Upper lobe of left lung (tissue), 6 donors: ENCODE results near the gene KIAA1755. TPM values are rescaled to one million over a fixed set of nuclear protein-coding genes. Genes with fewer than 3 reads are reported as not detected.

ENCODE experiments used
- ATAC-seq, 2 donors: fragments of 200-7000 bp; cut with Tn5 transposase; one replicate each; pipeline ENCODE4 v1.9.1; 2022; ENCODE audit warnings: mild to moderate bottlenecking in 2 of 2, moderate library complexity in 2 of 2; ENCODE audit not compliant: low FRiP score in 2 of 2
- DNase-seq, 2 donors: peaks; one replicate each; pipeline ENCODE4 v3.0.0-alpha.2; 2019 to 2020
- H3K27ac ChIP-seq, 4 donors: fragments of 200-600 bp; sonication (generic); one replicate each; pipeline ENCODE4 v1.5.1; 2016 to 2019
- H3K27me3 ChIP-seq, 4 donors: fragments of 200-600 bp; sonication (generic); one replicate each; pipeline ENCODE4 v1.5.1; 2017 to 2019
- H3K36me3 ChIP-seq, 4 donors: fragments of 200-600 bp; sonication (generic); one replicate each; pipeline ENCODE4 v1.5.1; 2016 to 2019
- H3K4me1 ChIP-seq, 4 donors: fragments of 200-600 bp; sonication (generic); one replicate each; pipeline ENCODE4 v1.5.1; 2018 to 2019
- H3K4me3 ChIP-seq, 4 donors: fragments of 200-600 bp; sonication (generic); one replicate each; pipeline ENCODE4 v1.5.1; 2017 to 2019; ENCODE audit warnings: mild to moderate bottlenecking in 2 of 4, moderate library complexity in 1 of 4
- H3K9me3 ChIP-seq, 4 donors: fragments of 200-600 bp; sonication (generic); one replicate each; pipeline ENCODE4 v1.5.1; 2018 to 2019
- CTCF ChIP-seq, 6 experiments: fragments of 450-650 bp in 4 of 6; fragments of 200-600 bp in 2 of 6; sonication (generic) in 2 of 6; IDR thresholded peaks; one replicate each; pipeline ENCODE4 v1.5.1; 2016 to 2019; ENCODE audit warnings: antibody characterized with exemption in 6 of 6
- EP300 ChIP-seq, 4 donors: sonication (generic); formaldehyde crosslinking; IDR thresholded peaks; one replicate each; pipeline ENCODE4 v1.5.1; 2017; ENCODE audit warnings: antibody characterized with exemption in 4 of 4, control low read depth in 2 of 4
- POLR2A ChIP-seq, 4 donors: fragments of 450-650 bp; IDR thresholded peaks; one replicate each; pipeline ENCODE4 v1.5.1; 2016 to 2017; ENCODE audit warnings: antibody characterized with exemption in 4 of 4, mild to moderate bottlenecking in 2 of 4
- POLR2AphosphoS5 ChIP-seq, 2 donors: sonication (generic); formaldehyde crosslinking; IDR thresholded peaks; one replicate each; pipeline ENCODE4 v1.5.1; 2017; ENCODE audit warnings: antibody characterized with exemption in 2 of 2
- WGBS, 2 donors: methylation state at CpG; one replicate each; pipeline ENCODE4 v1.1.5; 2017 to 2018; 5-methylcytosine and 5-hydroxymethylcytosine counted together
- total RNA-seq, 6 donors: library from RNA; depleted of rRNA in 4 of 6; stranded (reverse); fragments of >200 nt in 4 of 6; gene quantifications; one replicate each; pipeline versions ENCODE4 v1.1.0 to v1.2.1, GENCODE V29; 2016 to 2021
- donor health status: DM: no; HTN: no; CAD: no; lungs with moderate emphysema.
- donor health status: DM: no; HTN: yes; CAD: no; lungs with severe emphysema.

Gene KIAA1755
- total RNA-seq, 6 donors from 2014 or later = 0.15 to 3.1 (median 1.4) TPM

GRCh38 chr20:38225900-38226263 lies 34.7 kb downstream of the KIAA1755 start:
- H3K27ac ChIP-seq = no peak overlapping the region
- no peaks in the 10 kb centered on the region for H3K9me3 ChIP-seq
- no peaks in the 10 kb centered on the region for H3K27me3 ChIP-seq
- DNase-seq (no peak), ATAC-seq (no peak)
- H3K36me3 ChIP-seq = no peaks in the 10 kb centered on the region
- no peak overlapping the region for H3K4me3 ChIP-seq
- H3K4me1 ChIP-seq = peaks cover 3 to 4% (median 4%) of the 10 kb centered on the region in 4 donors
- TF ChIP-seq CTCF (IDR thresholded peaks at IDR 0.05) (no peak), POLR2AphosphoS5 (IDR thresholded peaks at IDR 0.05) (no peak), EP300 (IDR thresholded peaks at IDR 0.05) (no peak), POLR2A (IDR thresholded peaks at IDR 0.05) (no peak)
- 33 to 43% methylated on average over 2 of the region's 2 CpGs for WGBS, 2 donors

DNA sequence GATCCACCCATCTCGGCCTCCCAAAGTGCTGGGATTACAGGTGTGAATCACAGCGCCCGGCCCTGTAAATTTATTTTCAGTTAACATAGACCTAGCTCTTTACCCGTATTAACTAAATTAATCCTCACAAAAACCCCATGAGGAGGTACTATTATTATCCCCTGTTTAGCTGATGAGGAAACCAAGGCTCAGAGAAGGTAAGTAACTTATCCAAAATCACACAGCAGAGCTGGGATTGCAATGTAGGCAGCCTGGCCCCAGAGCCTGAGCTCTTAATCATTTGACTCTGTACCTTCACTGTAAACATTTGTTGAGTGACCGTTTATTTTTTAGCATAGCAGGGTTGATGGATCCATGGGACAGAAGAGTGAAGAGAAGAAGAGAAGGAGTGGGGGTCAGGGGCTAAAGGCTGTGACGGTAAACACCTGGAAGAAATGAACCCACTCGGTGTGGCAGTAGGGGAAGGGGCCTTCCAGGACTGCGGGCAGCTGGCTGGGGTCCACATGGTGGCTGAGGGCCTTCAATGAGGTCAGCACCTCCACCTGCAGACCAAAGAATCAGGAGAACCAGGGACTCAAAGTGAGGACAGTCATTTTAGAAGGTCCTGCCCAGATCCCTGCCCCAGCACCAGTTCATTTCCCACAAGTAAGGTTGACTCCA lies 35.2 kb downstream of the KIAA1755 start:
- Histone ChIP-seq H3K9me3 (no peaks in the 10 kb centered on the region), H3K27ac (no peak overlapping the region), H3K4me3 (no peak overlapping the region), H3K27me3 (no peaks in the 10 kb centered on the region), H3K4me1 (peaks cover 4 to 7% (median 5%) of the 10 kb centered on the region in 4 donors), H3K36me3 (no peaks in the 10 kb centered on the region)
- no peak for TF ChIP-seq CTCF (IDR thresholded peaks at IDR 0.05)
- no peak for TF ChIP-seq POLR2A (IDR thresholded peaks at IDR 0.05)
- WGBS, 2 donors = 81 to 89% methylated on average over 8 of the region's 8 CpGs
- DNase-seq = no peak
- no peak for ATAC-seq

DNA sequence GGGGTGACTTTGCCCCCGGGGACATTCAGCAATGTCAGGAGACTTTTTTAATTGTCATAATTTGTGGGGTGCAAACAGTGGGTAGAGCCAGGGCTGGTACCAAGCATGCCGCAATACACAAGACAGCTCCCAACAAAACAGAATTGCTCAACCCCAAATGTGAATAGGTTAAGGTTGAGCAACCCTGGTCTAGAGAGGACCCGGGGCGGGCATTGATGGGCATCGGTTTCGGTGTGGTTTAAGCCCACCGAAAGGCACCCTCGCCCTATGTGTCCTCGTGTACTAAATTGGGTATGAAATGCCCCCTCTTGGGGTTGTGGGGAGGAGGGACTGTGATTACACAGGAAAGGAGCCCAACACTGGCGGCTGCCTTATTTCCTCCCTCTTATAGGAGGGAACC lies 36.0 kb downstream of the KIAA1755 start:
- TF ChIP-seq POLR2A (IDR thresholded peaks at IDR 0.05) (no peak), POLR2AphosphoS5 (IDR thresholded peaks at IDR 0.05) (no peak), CTCF (IDR thresholded peaks at IDR 0.05) (no peak), EP300 (IDR thresholded peaks at IDR 0.05) (no peak)
- no peaks in the 10 kb centered on the region for H3K36me3 ChIP-seq
- ATAC-seq (no peak), DNase-seq (no peak)
- H3K4me3 ChIP-seq = no peak overlapping the region
- H3K4me1 ChIP-seq = peaks cover 4 to 7% (median 5%) of the 10 kb centered on the region in 4 donors
- 67 to 70% methylated on average over 10 of the region's 10 CpGs for WGBS, 2 donors
- H3K27me3 ChIP-seq = no peaks in the 10 kb centered on the region
- no peaks in the 10 kb centered on the region for H3K9me3 ChIP-seq
- H3K27ac ChIP-seq = no peak overlapping the region

DNA sequence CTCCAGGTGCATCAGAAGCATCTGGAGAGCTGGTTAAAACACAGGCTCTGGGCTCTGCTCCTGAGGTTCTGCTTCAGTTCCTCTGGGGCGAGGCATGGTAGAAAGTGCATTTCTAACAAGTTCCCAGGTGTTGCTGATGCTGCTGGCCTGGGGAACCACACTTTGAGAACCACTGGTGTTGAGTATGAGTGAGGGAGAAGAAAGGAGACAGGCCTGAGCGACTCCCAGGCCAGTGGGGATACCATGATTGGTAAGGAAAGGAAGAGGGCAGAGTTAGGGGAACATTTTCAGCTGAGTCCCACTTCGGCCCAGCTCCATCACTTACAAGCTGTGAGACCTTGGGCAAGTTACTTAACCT lies 36.8 kb downstream of the KIAA1755 start:
- Histone ChIP-seq H3K27me3 (no peaks in the 10 kb centered on the region), H3K36me3 (no peaks in the 10 kb centered on the region), H3K4me1 (peaks cover 4 to 7% (median 5%) of the 10 kb centered on the region in 4 donors), H3K4me3 (no peak overlapping the region), H3K9me3 (no peaks in the 10 kb centered on the region), H3K27ac (no peak overlapping the region)
- TF ChIP-seq EP300 (IDR thresholded peaks at IDR 0.05) (no peak), POLR2AphosphoS5 (IDR thresholded peaks at IDR 0.05) (no peak)
- no peak for DNase-seq
- ATAC-seq = no peak
- 90 to 91% methylated on average over 3 of the region's 3 CpGs for WGBS, 2 donors

DNA sequence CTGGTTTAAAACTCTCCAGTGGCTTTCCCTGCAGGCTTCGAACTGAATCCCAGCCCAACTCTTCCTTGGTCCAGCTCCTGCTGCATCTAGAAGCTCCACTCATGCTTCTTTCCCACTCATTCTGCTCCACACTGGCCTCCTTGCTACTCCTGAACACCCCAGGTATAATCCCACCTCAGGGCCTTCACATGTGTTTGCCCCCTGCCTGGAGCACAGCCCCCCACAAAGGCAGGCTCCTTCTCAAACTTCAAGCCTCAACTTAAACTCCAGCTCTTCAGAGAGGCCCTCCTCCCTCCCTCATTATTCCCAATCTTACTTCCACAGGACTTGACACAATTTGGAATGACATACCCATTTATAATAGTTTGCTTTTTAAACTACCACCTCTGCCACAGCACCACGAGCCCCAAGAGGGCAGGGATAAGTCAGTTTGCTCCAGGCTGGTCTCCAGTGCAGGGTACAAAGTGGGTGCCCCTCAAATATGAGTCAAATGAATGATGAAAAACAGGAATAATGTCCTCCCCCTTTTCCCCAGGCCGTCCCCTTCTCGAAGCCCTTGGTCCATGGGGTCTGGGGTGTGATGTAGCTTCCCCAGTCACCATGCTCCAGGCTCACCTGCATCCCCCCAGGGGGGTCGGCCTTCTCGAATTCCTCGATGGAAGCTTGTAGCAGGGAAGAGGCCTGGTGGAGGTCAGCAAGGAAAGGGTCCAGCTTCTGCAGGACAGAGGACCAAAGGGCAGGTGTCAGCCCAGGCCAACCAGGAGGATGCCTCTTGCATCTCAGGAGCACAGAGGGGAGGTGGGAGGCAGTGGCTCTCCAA lies 37.4 kb downstream of the KIAA1755 start:
- TF ChIP-seq POLR2A (IDR thresholded peaks at IDR 0.05) = no peak
- DNase-seq (no peak), ATAC-seq (no peak)
- 67 to 73% methylated on average over 7 of the region's 7 CpGs for WGBS, 2 donors
- H3K27ac ChIP-seq = no peak overlapping the region
- H3K36me3 ChIP-seq = no peaks in the 10 kb centered on the region
- H3K27me3 ChIP-seq = no peaks in the 10 kb centered on the region
- no peak overlapping the region for H3K4me3 ChIP-seq
- H3K9me3 ChIP-seq = no peaks in the 10 kb centered on the region
- peaks cover 4 to 7% (median 5%) of the 10 kb centered on the region in 4 donors for H3K4me1 ChIP-seq
